ENCODE measurements around the gene ATG101. TPM values are rescaled to one million over a fixed set of nuclear protein-coding genes. Genes with fewer than 3 reads are reported as not detected.

Gene ATG101
- polyA plus RNA-seq, 1 experiment = 97.3 TPM

DNA sequence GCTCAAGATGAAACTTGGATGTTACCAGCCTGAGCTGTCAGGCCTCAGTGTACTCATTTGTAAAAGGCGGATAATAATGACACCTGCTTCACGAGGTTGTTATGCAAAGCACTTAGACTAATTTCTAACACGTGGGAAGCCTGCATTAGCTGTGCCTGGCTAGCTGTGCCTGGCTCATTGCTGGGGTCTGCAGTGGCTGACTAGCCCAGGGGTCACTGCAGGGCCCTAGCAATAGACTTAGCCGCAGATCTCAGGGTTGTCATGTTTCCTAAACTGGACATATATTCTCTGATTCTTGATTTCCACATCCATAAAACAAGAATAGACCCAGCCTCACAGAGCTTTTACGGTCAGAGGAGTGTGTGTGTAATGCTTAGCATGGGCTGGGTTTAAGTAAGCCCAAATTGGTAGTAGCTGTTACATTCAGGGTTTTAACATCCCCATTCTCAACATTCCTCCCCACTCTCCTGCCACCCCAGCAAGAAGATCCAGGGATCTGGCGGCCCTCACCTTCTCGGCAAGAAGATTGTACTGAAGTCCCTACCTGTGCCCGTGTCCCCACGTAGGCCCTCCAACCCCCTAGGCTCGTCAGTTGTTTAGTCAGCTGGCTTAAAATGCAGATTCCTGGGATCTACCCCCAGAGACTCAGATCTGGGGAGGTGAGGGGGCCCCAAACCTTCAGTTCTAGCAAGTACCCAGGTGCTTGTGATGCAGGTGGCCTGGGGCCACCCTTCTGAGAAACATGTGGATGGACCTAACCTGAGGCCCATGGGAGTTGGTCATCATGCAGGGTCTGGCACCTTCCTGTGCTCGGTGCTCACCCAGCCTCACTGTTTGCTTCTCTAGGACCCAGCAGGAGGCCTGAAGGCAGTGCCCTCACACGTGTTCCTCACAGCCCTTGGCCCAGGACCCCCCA, 9.9 kb upstream of the ATG101 start:
- TF ChIP-seq, protein P1, sequence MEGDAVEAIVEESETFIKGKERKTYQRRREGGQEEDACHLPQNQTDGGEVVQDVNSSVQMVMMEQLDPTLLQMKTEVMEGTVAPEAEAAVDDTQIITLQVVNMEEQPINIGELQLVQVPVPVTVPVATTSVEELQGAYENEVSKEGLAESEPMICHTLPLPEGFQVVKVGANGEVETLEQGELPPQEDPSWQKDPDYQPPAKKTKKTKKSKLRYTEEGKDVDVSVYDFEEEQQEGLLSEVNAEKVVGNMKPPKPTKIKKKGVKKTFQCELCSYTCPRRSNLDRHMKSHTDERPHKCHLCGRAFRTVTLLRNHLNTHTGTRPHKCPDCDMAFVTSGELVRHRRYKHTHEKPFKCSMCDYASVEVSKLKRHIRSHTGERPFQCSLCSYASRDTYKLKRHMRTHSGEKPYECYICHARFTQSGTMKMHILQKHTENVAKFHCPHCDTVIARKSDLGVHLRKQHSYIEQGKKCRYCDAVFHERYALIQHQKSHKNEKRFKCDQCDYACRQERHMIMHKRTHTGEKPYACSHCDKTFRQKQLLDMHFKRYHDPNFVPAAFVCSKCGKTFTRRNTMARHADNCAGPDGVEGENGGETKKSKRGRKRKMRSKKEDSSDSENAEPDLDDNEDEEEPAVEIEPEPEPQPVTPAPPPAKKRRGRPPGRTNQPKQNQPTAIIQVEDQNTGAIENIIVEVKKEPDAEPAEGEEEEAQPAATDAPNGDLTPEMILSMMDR (IDR thresholded peaks at IDR 0.05; ENCODE audit: low read depth, low read length) = no peak

DNA sequence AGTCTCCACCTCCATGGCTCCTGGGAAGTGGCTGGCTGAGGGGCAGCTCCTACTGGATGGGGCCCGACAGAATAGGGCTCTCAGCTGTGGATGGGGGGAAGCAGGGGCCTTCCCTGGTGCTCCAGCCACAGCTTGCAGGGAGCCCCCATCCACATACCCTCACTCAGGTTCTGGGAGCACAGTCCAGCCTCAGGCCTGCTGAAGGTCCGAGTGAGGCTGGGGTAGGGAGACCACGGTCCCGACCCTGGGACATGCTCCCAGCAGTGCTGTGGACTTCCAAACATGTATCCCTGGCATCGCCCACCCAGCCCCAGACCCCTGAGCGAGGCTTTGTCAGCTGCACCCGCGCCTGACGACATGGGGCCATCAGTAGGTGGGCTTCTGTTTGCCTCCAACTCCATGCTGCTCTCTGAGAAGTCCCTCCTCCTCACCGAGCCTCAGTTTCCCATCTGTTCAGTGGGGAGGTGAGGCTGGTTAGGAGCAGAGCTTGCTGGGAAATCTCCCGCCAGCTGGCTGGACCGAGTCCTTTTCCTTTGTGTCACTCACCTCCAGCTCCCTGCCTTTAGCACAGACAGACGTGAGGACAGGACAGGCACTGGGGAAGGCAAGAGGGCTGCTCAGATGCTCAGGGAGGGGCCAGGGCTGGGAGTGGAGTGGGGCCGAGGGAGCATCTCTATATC, 9.1 kb upstream of the ATG101 start:
- no peak for DNase-seq (ENCODE audit: low read depth, low spot score)
- TF ChIP-seq, protein P1 (IDR thresholded peaks at IDR 0.05; ENCODE audit: low read depth, low read length) = no peak
- ChIA-PET POLR2A (interaction anchor here (1.6 to 3.8 kb wide), 2 partner anchors 9 to 10 kb away, joined by 3 to 24 read pairs; partner anchors contain the start of genes ATG101 and NR4A1), CTCF (interaction anchor here (1.5 to 31.7 kb wide), 4 partner anchors 8 to 37 kb away, joined by 4 to 624 read pairs (median 16); no protein-coding TSS in a partner anchor)
- Histone ChIP-seq H3K9me3 (ENCODE audit: control insufficient read depth, insufficient read depth, low read length) (no peaks in the 10 kb centered on the region), H3K27me3 (ENCODE audit: control insufficient read depth, insufficient read depth, low read length) (no peaks in the 10 kb centered on the region), H3K4me3 (ENCODE audit: low read depth, low read length) (no peak overlapping the region), H3K27ac (ENCODE audit: low read depth, low read length) (no peak overlapping the region)

More for the DNA sequence above, 9.9 kb upstream of the ATG101 start:
- ChIA-PET POLR2A (interaction anchor here (1.6 to 3.8 kb wide), 2 partner anchors 9 to 10 kb away, joined by 3 to 24 read pairs; partner anchors contain the start of genes ATG101 and NR4A1), CTCF (interaction anchor here (0.7 to 3.2 kb wide), 5 partner anchors 9 to 37 kb away, joined by 3 to 17 read pairs (median 4); no protein-coding TSS in a partner anchor)
- Histone ChIP-seq H3K9me3 (ENCODE audit: control insufficient read depth, insufficient read depth, low read length) (no peaks in the 10 kb centered on the region), H3K27ac (ENCODE audit: low read depth, low read length) (no peak overlapping the region), H3K27me3 (ENCODE audit: control insufficient read depth, insufficient read depth, low read length) (no peaks in the 10 kb centered on the region), H3K4me3 (ENCODE audit: low read depth, low read length) (no peak overlapping the region)
- DNase-seq (ENCODE audit: low read depth, low spot score) = no peak

DNA sequence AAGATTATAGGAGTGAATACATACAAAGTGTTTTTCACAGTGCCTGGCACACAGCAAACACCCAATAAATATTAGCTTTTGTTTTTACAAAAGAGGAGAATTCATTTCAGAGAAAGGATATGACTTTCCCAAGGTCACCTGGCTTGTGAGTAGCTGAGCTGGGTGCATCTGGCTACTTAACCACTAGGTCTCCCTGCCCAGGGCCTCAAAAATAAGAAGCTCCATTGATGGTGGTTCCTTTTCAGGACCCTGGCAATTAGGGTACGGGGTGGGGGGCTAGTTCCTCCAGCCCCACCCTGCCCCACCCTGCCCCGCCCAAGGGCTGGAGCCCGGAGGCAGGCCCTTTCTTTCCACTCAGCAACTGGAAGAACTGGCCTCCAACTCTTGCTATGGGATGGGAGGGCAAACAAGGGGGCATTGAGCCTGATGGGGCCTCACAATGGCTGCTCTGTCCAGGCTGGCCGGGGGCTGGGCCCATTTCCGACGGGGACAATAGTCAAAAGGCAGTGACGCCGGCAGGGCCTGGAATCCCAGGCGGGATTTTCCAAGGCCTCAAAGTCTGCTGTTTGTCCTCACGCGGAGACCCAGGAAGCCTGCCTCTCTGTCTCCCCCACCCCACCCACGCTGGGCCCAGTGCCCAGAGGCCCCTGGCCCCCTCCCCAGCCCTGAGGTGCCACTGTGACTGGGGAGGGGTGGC, 8.2 kb upstream of the ATG101 start:
- Histone ChIP-seq H3K27me3 (ENCODE audit: control insufficient read depth, insufficient read depth, low read length) (no peaks in the 10 kb centered on the region), H3K4me3 (ENCODE audit: low read depth, low read length) (no peak overlapping the region), H3K9me3 (ENCODE audit: control insufficient read depth, insufficient read depth, low read length) (no peaks in the 10 kb centered on the region), H3K27ac (ENCODE audit: low read depth, low read length) (no peak overlapping the region)
- TF ChIP-seq, protein P1 (IDR thresholded peaks at IDR 0.05; ENCODE audit: low read depth, low read length) = no peak
- POLR2A ChIA-PET = interaction anchor here (3.8 kb wide), 1 partner anchor 11 kb away, joined by 24 read pairs; the partner anchor contains the start of gene NR4A1
- CTCF ChIA-PET = interaction anchor here (2.0 to 31.7 kb wide), 2 partner anchors 35 to 58 kb away, joined by 5 to 624 read pairs; no protein-coding TSS in a partner anchor
- no peak for DNase-seq (ENCODE audit: low read depth, low spot score)

DNA sequence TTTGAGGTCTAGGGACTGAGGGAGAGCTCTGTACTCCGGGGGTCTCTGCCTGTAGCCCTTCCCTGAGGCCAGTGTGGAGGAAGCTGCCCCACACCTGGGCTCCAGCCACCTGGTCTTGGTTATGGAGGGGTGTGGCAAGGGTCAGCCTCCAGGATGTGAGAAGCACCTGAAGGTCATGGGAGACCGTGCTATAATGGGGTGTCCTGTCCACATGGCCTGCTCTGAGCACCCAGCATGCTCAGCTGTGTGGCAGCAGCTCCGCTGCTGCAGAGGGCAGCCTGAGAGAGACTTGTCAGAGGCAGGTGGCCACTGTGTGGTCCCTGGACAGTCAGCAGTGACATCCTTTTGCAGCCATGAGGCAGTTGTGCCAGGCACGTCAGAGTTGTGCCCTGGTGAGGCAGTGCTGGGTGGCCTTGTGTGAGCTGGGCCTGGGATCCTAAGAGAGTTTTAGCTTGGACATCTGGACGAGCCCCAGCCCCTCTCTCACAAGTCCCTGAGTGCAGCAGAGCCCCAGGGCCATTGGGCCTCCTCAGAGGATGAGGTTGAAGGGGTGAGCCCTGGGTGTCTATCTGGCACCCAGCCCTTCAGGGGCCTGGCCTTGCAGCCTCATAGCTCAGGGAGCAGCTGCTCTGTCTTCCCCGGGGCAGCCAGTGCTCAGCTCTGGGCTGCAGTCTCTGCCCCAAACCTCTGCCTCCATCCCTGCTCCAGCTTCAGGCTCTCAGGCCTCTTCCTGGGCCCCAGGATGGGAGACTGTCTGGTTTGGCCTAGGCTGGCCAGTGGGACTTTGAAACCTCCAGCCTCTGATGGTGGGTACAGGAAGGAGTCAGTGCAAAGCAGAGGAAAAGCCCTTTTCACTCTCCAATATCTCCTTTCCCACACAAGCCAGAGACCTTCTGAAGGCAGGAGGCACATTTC, 7.4 kb upstream of the ATG101 start:
- H3K27ac ChIP-seq (ENCODE audit: low read depth, low read length) = peak overlapping the region; percentile 21
- CTCF ChIA-PET = interaction anchor here (0.5 to 31.7 kb wide), 4 partner anchors 24 to 93 kb away, joined by 3 to 624 read pairs (median 4); no protein-coding TSS in a partner anchor
- POLR2A ChIA-PET = interaction anchor here (0.8 to 3.8 kb wide), 2 partner anchors 11 to 17 kb away, joined by 3 to 24 read pairs; partner anchors contain the start of genes NR4A1 and SMIM41

More for the DNA sequence above, 7.4 kb upstream of the ATG101 start:
- no peaks in the 10 kb centered on the region for H3K9me3 ChIP-seq (ENCODE audit: control insufficient read depth, insufficient read depth, low read length)
- DNase-seq (ENCODE audit: low read depth, low spot score) = no peak
- no peaks in the 10 kb centered on the region for H3K27me3 ChIP-seq (ENCODE audit: control insufficient read depth, insufficient read depth, low read length)
- H3K4me3 ChIP-seq (ENCODE audit: low read depth, low read length) = no peak overlapping the region
- TF ChIP-seq, protein P1 (IDR thresholded peaks at IDR 0.05; ENCODE audit: low read depth, low read length) = no peak
